Astrocyte (in vitro differentiated cells and primary cell): ENCODE results near the gene LCE1F. TPM values are rescaled to one million over a fixed set of nuclear protein-coding genes. Genes with fewer than 3 reads are reported as not detected.

Experiments
- DNase-seq: peaks from one replicate; pipeline ENCODE4 v3.0.0-alpha.2; 2010; ENCODE audit warnings: low read depth
- FAIRE-seq: peaks from 2 replicates; lab custom pipeline; 2011; peaks lifted over from hg19 to GRCh38; lab: Jason Lieb, UNC
- H2AFZ ChIP-seq: 2 replicates; pipeline ENCODE4 v1.6.0; 2012; ENCODE audit warnings: low read depth, low read length, inconsistent platforms
- H3K27ac ChIP-seq: 2 replicates; pipeline ENCODE4 v1.5.1; 2011; ENCODE audit warnings: low read depth, low read length, inconsistent platforms
- H3K27me3 ChIP-seq: 2 replicates; pipeline ENCODE4 v1.6.0; 2011; ENCODE audit warnings: low read length, inconsistent platforms; ENCODE audit not compliant: insufficient read depth
- H3K36me3 ChIP-seq: 2 replicates; pipeline ENCODE4 v1.5.1; 2011; ENCODE audit warnings: low read length, inconsistent platforms; ENCODE audit not compliant: insufficient read depth
- H3K4me1 ChIP-seq: 2 replicates; pipeline ENCODE4 v1.5.1; 2011; ENCODE audit warnings: low read length, inconsistent platforms; ENCODE audit not compliant: insufficient read depth
- H3K4me2 ChIP-seq: 2 replicates; pipeline ENCODE4 v1.6.0; 2012; ENCODE audit warnings: low read length, inconsistent platforms
- H3K4me3 ChIP-seq: 2 replicates; pipeline ENCODE4 v1.5.1; 2011; ENCODE audit warnings: low read depth, mild to moderate bottlenecking, low read length, inconsistent platforms; ENCODE audit not compliant: insufficient read depth
- H3K79me2 ChIP-seq: 2 replicates; pipeline ENCODE4 v1.6.0; 2012; ENCODE audit warnings: mild to moderate bottlenecking, low read length, inconsistent platforms; ENCODE audit not compliant: insufficient read depth
- H3K9ac ChIP-seq: 2 replicates; pipeline ENCODE4 v1.6.0; 2012; ENCODE audit warnings: mild to moderate bottlenecking, low read length, inconsistent platforms
- H3K9me3 ChIP-seq: 2 replicates; pipeline ENCODE4 v1.5.1; 2012; ENCODE audit warnings: low read depth, mild to moderate bottlenecking, low read length, inconsistent platforms; ENCODE audit not compliant: insufficient read depth
- H4K20me1 ChIP-seq: 2 replicates; pipeline ENCODE4 v1.6.0; 2012; ENCODE audit warnings: low read length, inconsistent platforms; ENCODE audit not compliant: insufficient read depth
- H3K27ac Mint-ChIP-seq: one replicate; pipeline ENCODE4 v1.8.0; 2021; ENCODE audit warnings: mild to moderate bottlenecking, mixed read lengths; ENCODE audit not compliant: unreplicated experiment
- H3K27me3 Mint-ChIP-seq: one replicate; pipeline ENCODE4 v1.8.0; 2021; ENCODE audit warnings: low read depth, mixed read lengths; ENCODE audit not compliant: unreplicated experiment
- H3K36me3 Mint-ChIP-seq: one replicate; pipeline ENCODE4 v1.8.0; 2021; ENCODE audit warnings: low read depth, mixed read lengths; ENCODE audit not compliant: unreplicated experiment
- H3K4me1 Mint-ChIP-seq: one replicate; pipeline ENCODE4 v1.8.0; 2021; ENCODE audit warnings: low read depth, mixed read lengths; ENCODE audit not compliant: unreplicated experiment
- H3K4me3 Mint-ChIP-seq: one replicate; pipeline ENCODE4 v1.8.0; 2021; ENCODE audit warnings: mild to moderate bottlenecking, moderate library complexity, mixed read lengths; ENCODE audit not compliant: unreplicated experiment
- H3K9me3 Mint-ChIP-seq: one replicate; pipeline ENCODE4 v1.8.0; 2021; ENCODE audit warnings: mild to moderate bottlenecking, mixed read lengths; ENCODE audit not compliant: unreplicated experiment
- CTCF ChIP-seq: IDR thresholded peaks from 2 replicates; pipeline ENCODE4 v1.5.1; 2011; ENCODE audit warnings: low read depth, mild to moderate bottlenecking, inconsistent platforms, low read length, moderate library complexity; ENCODE audit not compliant: insufficient read depth
- EZH2 ChIP-seq: IDR thresholded peaks from 2 replicates; pipeline ENCODE4 v1.6.1; 2012; ENCODE audit warnings: mild to moderate bottlenecking, low read length, inconsistent platforms; ENCODE audit not compliant: insufficient read depth
- total RNA-seq: library from RNA; stranded (reverse); gene quantifications from 2 replicates; pipeline ENCODE4 v1.2.1, GENCODE V29; 2021

LCE1F gene
- total RNA-seq, 1 donor from 2014 or later: not detected

- Histone ChIP-seq H3K4me2 (no peak overlapping the region), H3K36me3 (no peaks in the 10 kb centered on the region), H4K20me1 (no peaks in the 10 kb centered on the region), H3K27ac (no peak overlapping the region), H3K9ac (no peak overlapping the region), H3K79me2 (no peaks in the 10 kb centered on the region), H3K27me3 (no peaks in the 10 kb centered on the region), H2AFZ (no peak overlapping the region), H3K4me1 (no peaks in the 10 kb centered on the region), H3K4me3 (no peak overlapping the region), H3K9me3 (no peaks in the 10 kb centered on the region)
- H3K27ac Mint-ChIP-seq: no peak overlapping the region
- no peaks in the 10 kb centered on the region for H3K36me3 Mint-ChIP-seq
- TF ChIP-seq EZH2 (no peak), CTCF (no peak)
- no peak overlapping the region for H3K4me3 Mint-ChIP-seq
- DNase-seq (no peak), FAIRE-seq (no peak)
- H3K27me3 Mint-ChIP-seq: peaks cover 4% of the 10 kb centered on the region
- no peaks in the 10 kb centered on the region for H3K4me1 Mint-ChIP-seq
- H3K9me3 Mint-ChIP-seq: no peaks in the 10 kb centered on the region
These were observed 42.4 kb downstream of the LCE1F start for GRCh38 chr1:152817309-152817708.

GRCh38 chr1:152823294-152823693 lies 48.4 kb downstream of the LCE1F start:
- TF ChIP-seq CTCF (no peak), EZH2 (no peak)
- Mint-ChIP-seq H3K27me3 (peaks cover 7% of the 10 kb centered on the region), H3K9me3 (no peaks in the 10 kb centered on the region), H3K27ac (no peak overlapping the region), H3K4me1 (no peaks in the 10 kb centered on the region), H3K36me3 (no peaks in the 10 kb centered on the region), H3K4me3 (no peak overlapping the region)
- Histone ChIP-seq H4K20me1 (no peaks in the 10 kb centered on the region), H3K27me3 (no peaks in the 10 kb centered on the region), H3K36me3 (no peaks in the 10 kb centered on the region), H3K79me2 (no peaks in the 10 kb centered on the region), H3K9ac (no peak overlapping the region), H3K4me1 (no peaks in the 10 kb centered on the region), H3K9me3 (no peaks in the 10 kb centered on the region), H3K4me3 (no peak overlapping the region), H2AFZ (no peak overlapping the region), H3K4me2 (no peak overlapping the region), H3K27ac (no peak overlapping the region)
- FAIRE-seq (no peak), DNase-seq (no peak)

GRCh38 chr1:152824964-152825363 lies 50.0 kb downstream of the LCE1F start:
- TF ChIP-seq CTCF (no peak), EZH2 (no peak)
- H4K20me1 ChIP-seq: no peaks in the 10 kb centered on the region
- Mint-ChIP-seq H3K9me3 (no peaks in the 10 kb centered on the region), H3K4me3 (no peak overlapping the region), H3K36me3 (no peaks in the 10 kb centered on the region), H3K27ac (no peak overlapping the region), H3K4me1 (no peaks in the 10 kb centered on the region), H3K27me3 (peaks cover 7% of the 10 kb centered on the region)
- H3K9me3 ChIP-seq: no peaks in the 10 kb centered on the region
- no peaks in the 10 kb centered on the region for H3K36me3 ChIP-seq
- no peak overlapping the region for H3K4me3 ChIP-seq
- DNase-seq: no peak
- no peaks in the 10 kb centered on the region for H3K27me3 ChIP-seq
- H3K9ac ChIP-seq: no peak overlapping the region
- no peak for FAIRE-seq
- H3K4me2 ChIP-seq: no peak overlapping the region
- H3K27ac ChIP-seq: no peak overlapping the region
- no peaks in the 10 kb centered on the region for H3K4me1 ChIP-seq
- H3K79me2 ChIP-seq: no peaks in the 10 kb centered on the region
- no peak overlapping the region for H2AFZ ChIP-seq

Other genes with a start within 250 kb of the LCE1F start
- not detected in 2 replicates for gene LCE3E, start 208.4 kb upstream of the LCE1F start, total RNA-seq
- not detected in 2 replicates for gene LCE3D, start 194.6 kb upstream of the LCE1F start, total RNA-seq
- gene LCE3C, start 174.9 kb upstream of the LCE1F start, total RNA-seq: not detected in 2 replicates
- gene LCE3B, start 161.3 kb upstream of the LCE1F start, total RNA-seq: not detected in 2 replicates
- gene LCE3A, start 152.0 kb upstream of the LCE1F start, total RNA-seq: not detected in 2 replicates
- not detected in 2 replicates for gene LCE2D, start 111.8 kb upstream of the LCE1F start, total RNA-seq
- gene LCE2C, start 99.9 kb upstream of the LCE1F start, total RNA-seq: not detected in 2 replicates
- not detected in 2 replicates for gene LCE2B, start 89.0 kb upstream of the LCE1F start, total RNA-seq
- gene LCE2A, start 76.8 kb upstream of the LCE1F start, total RNA-seq: not detected in 2 replicates
- not detected in 2 replicates for gene LCE4A, start 67.0 kb upstream of the LCE1F start, total RNA-seq
- not detected in 2 replicates for gene KPRP, start 17.1 kb upstream of the LCE1F start, total RNA-seq
- gene LCE1E, start 11.1 kb downstream of the LCE1F start, total RNA-seq: not detected in 2 replicates
- gene LCE1D, start 21.6 kb downstream of the LCE1F start, total RNA-seq: not detected in 2 replicates
- not detected in 2 replicates for gene LCE1C, start 31.5 kb downstream of the LCE1F start, total RNA-seq
- not detected in 2 replicates for gene LCE1B, start 36.8 kb downstream of the LCE1F start, total RNA-seq
- gene LCE1A, start 52.3 kb downstream of the LCE1F start, total RNA-seq: not detected in 2 replicates
- not detected in 2 replicates for gene LCE6A, start 67.7 kb downstream of the LCE1F start, total RNA-seq
- gene LCE7A, start 84.9 kb downstream of the LCE1F start, total RNA-seq: not detected in 2 replicates
- not detected in 2 replicates for gene SMCP, start 103.2 kb downstream of the LCE1F start, total RNA-seq
- 0.16 TPM in 1 of 2 replicates, not detected in the other for gene IVL, start 133.4 kb downstream of the LCE1F start, total RNA-seq
- gene SPRR5, start 172.1 kb downstream of the LCE1F start, total RNA-seq: not detected in 2 replicates
- not detected in 2 replicates for gene SPRR4, start 195.5 kb downstream of the LCE1F start, total RNA-seq
- gene SPRR1A, start 208.9 kb downstream of the LCE1F start, total RNA-seq: not detected in 2 replicates
- 0.70 and 3.0 TPM in 2 replicates for gene SPRR3, start 226.6 kb downstream of the LCE1F start, total RNA-seq